Upper lobe of left lung (tissue), 6 donors: ENCODE data around the gene ANKRD23. TPM values are rescaled to one million over a fixed set of nuclear protein-coding genes. Genes with fewer than 3 reads are reported as not detected.
A peak's percentile ranks its signal among the peaks of the same experiment; 100 is the strongest.

Experiments
- ATAC-seq, 2 donors: fragments of 200-7000 bp; cut with Tn5 transposase; one replicate each; pipeline ENCODE4 v1.9.1; 2022; ENCODE audit warnings: mild to moderate bottlenecking in 2 of 2, moderate library complexity in 2 of 2; ENCODE audit not compliant: low FRiP score in 2 of 2
- DNase-seq, 2 donors: peaks; one replicate each; pipeline ENCODE4 v3.0.0-alpha.2; 2019 to 2020
- H3K27ac ChIP-seq, 4 donors: fragments of 200-600 bp; sonication (generic); one replicate each; pipeline ENCODE4 v1.5.1; 2016 to 2019
- H3K27me3 ChIP-seq, 4 donors: fragments of 200-600 bp; sonication (generic); one replicate each; pipeline ENCODE4 v1.5.1; 2017 to 2019
- H3K36me3 ChIP-seq, 4 donors: fragments of 200-600 bp; sonication (generic); one replicate each; pipeline ENCODE4 v1.5.1; 2016 to 2019
- H3K4me1 ChIP-seq, 4 donors: fragments of 200-600 bp; sonication (generic); one replicate each; pipeline ENCODE4 v1.5.1; 2018 to 2019
- H3K4me3 ChIP-seq, 4 donors: fragments of 200-600 bp; sonication (generic); one replicate each; pipeline ENCODE4 v1.5.1; 2017 to 2019; ENCODE audit warnings: mild to moderate bottlenecking in 2 of 4, moderate library complexity in 1 of 4
- H3K9me3 ChIP-seq, 4 donors: fragments of 200-600 bp; sonication (generic); one replicate each; pipeline ENCODE4 v1.5.1; 2018 to 2019
- EP300 ChIP-seq, 4 donors: sonication (generic); formaldehyde crosslinking; IDR thresholded peaks; one replicate each; pipeline ENCODE4 v1.5.1; 2017; ENCODE audit warnings: antibody characterized with exemption in 4 of 4, control low read depth in 2 of 4
- POLR2A ChIP-seq, 4 donors: fragments of 450-650 bp; IDR thresholded peaks; one replicate each; pipeline ENCODE4 v1.5.1; 2016 to 2017; ENCODE audit warnings: antibody characterized with exemption in 4 of 4, mild to moderate bottlenecking in 2 of 4
- POLR2AphosphoS5 ChIP-seq, 2 donors: sonication (generic); formaldehyde crosslinking; IDR thresholded peaks; one replicate each; pipeline ENCODE4 v1.5.1; 2017; ENCODE audit warnings: antibody characterized with exemption in 2 of 2
- WGBS, 2 donors: methylation state at CpG; one replicate each; pipeline ENCODE4 v1.1.5; 2017 to 2018; 5-methylcytosine and 5-hydroxymethylcytosine counted together
- total RNA-seq, 6 donors: library from RNA; depleted of rRNA in 4 of 6; stranded (reverse); fragments of >200 nt in 4 of 6; gene quantifications; one replicate each; pipeline versions ENCODE4 v1.1.0 to v1.2.1, GENCODE V29; 2016 to 2021
- TF ChIP-seq, protein P1 (sequence below), 6 experiments: fragments of 450-650 bp in 4 of 6; fragments of 200-600 bp in 2 of 6; sonication (generic) in 2 of 6; IDR thresholded peaks; one replicate each; pipeline ENCODE4 v1.5.1; 2016 to 2019; ENCODE audit warnings: antibody characterized with exemption in 6 of 6
- donor health status: DM: no; HTN: no; CAD: no; lungs with moderate emphysema.
- donor health status: DM: no; HTN: yes; CAD: no; lungs with severe emphysema.

The ANKRD23 gene
- total RNA-seq, 6 donors from 2014 or later, result 2.0 to 27.2 (median 2.8) TPM

GRCh38 chr2:96872591-96873349 lies 28.9 kb upstream of the ANKRD23 start:
- DNase-seq, result no peak
- H3K9me3 ChIP-seq, result no peaks in the 10 kb centered on the region
- peaks cover 0 to 8% (median 0%) of the 10 kb centered on the region in 4 donors for H3K27me3 ChIP-seq
- ATAC-seq, result no peak
- peak overlapping the region; percentile 12 to 78 (median 49) for H3K27ac ChIP-seq
- H3K4me3 ChIP-seq, result no peak overlapping the region
- no peaks in the 10 kb centered on the region for H3K36me3 ChIP-seq
- WGBS, 2 donors, result 74 to 79% methylated on average over 14 of the region's 14 CpGs
- peaks cover 37 to 46% (median 39%) of the 10 kb centered on the region in 4 donors for H3K4me1 ChIP-seq
- no peak for TF ChIP-seq POLR2A (IDR thresholded peaks at IDR 0.05)
- no peak for TF ChIP-seq POLR2AphosphoS5 (IDR thresholded peaks at IDR 0.05)
- no peak for TF ChIP-seq EP300 (IDR thresholded peaks at IDR 0.05)
- TF ChIP-seq, protein P1, sequence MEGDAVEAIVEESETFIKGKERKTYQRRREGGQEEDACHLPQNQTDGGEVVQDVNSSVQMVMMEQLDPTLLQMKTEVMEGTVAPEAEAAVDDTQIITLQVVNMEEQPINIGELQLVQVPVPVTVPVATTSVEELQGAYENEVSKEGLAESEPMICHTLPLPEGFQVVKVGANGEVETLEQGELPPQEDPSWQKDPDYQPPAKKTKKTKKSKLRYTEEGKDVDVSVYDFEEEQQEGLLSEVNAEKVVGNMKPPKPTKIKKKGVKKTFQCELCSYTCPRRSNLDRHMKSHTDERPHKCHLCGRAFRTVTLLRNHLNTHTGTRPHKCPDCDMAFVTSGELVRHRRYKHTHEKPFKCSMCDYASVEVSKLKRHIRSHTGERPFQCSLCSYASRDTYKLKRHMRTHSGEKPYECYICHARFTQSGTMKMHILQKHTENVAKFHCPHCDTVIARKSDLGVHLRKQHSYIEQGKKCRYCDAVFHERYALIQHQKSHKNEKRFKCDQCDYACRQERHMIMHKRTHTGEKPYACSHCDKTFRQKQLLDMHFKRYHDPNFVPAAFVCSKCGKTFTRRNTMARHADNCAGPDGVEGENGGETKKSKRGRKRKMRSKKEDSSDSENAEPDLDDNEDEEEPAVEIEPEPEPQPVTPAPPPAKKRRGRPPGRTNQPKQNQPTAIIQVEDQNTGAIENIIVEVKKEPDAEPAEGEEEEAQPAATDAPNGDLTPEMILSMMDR (IDR thresholded peaks at IDR 0.05), result no peak

DNA sequence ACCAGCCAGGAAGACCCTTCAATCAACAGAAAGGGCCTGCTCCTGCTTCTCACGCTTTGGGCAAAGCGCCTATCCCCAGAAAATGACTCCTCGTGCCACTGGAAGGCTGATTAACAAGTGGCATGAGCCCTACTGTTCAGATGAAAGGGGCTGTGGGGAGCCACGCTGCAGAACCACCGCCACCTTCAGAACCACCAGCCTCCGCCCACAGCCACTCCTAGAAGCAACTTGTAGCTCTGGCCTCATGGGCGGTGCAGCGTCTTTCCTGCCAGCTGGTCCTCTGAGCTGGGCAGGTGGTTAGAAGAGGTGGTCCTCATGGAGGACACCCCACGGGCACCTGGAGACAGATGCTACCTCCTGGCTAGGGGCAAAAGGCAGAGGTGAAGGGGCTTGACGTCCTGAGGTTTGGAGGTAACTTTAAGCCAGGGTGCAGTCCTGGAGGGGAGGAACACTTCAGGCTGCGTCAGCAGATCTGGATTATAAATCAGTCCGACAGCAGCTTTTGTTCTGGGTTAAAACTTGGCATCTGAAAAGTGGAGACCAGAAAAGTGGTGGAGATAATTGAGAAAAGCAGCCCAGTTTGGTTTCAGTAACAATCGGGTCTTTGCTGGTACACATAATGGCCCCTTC lies 26.9 kb upstream of the ANKRD23 start:
- Histone ChIP-seq H3K27ac (peak overlapping the region; percentile 87 to 98 (median 94)), H3K4me3 (peak overlapping the region; percentile 66 to 95 (median 92)), H3K27me3 (peaks cover 0 to 8% (median 0%) of the 10 kb centered on the region in 4 donors), H3K4me1 (peaks cover 57 to 66% (median 59%) of the 10 kb centered on the region in 4 donors), H3K36me3 (peaks cover 0 to 9% (median 4%) of the 10 kb centered on the region in 4 donors), H3K9me3 (no peaks in the 10 kb centered on the region)
- TF ChIP-seq EP300 (IDR thresholded peaks at IDR 0.05) (no peak), POLR2A (IDR thresholded peaks at IDR 0.05) (peak in 1 of 4 donors; percentile 6), POLR2AphosphoS5 (IDR thresholded peaks at IDR 0.05) (peak in 1 of 2 donors; percentile 19)
- TF ChIP-seq, protein P1 (IDR thresholded peaks at IDR 0.05), result no peak
- no peak for ATAC-seq
- WGBS, 2 donors, result 8 to 13% methylated on average over 5 to 13 of the region's 13 CpGs
- peak in 1 of 2 donors; percentile 73 for DNase-seq

GRCh38 chr2:96869822-96870625 lies 26.2 kb upstream of the ANKRD23 start, which contains the start of gene SEMA4C:
Gene SEMA4C, minus strand, starts transcription at chr2:96870080. Its CDS starts 2,194 bp downstream, at chr2:96867886.
- Histone ChIP-seq H3K9me3 (no peaks in the 10 kb centered on the region), H3K27me3 (peaks cover 0 to 8% (median 0%) of the 10 kb centered on the region in 4 donors), H3K4me3 (peak within 1 kb of the TSS; percentile 66 to 95 (median 92)), H3K4me1 (peaks cover 57 to 70% (median 61%) of the 10 kb centered on the region in 4 donors), H3K36me3 (peaks cover 5 to 16% (median 10%) of the 10 kb centered on the region in 4 donors), H3K27ac (peak within 1 kb of the TSS; percentile 87 to 98 (median 94))
- DNase-seq (peak; percentile 54 to 94), ATAC-seq (peak in 1 of 2 donors; percentile 66)
- 4 to 40% methylated on average over 1 to 38 of the region's 93 CpGs for WGBS, 2 donors
- peak; percentile 58 to 87 for TF ChIP-seq POLR2AphosphoS5 (IDR thresholded peaks at IDR 0.05)
- TF ChIP-seq, protein P1 (IDR thresholded peaks at IDR 0.05), result no peak
- peak in 2 of 4 donors; percentile 45 to 75 for TF ChIP-seq POLR2A (IDR thresholded peaks at IDR 0.05)
- TF ChIP-seq EP300 (IDR thresholded peaks at IDR 0.05), result no peak

- 0% methylated on average over 5 of the region's 64 CpGs; no CpG with 5 or more reads in 1 of the 2 donors for WGBS, 2 donors
- Histone ChIP-seq H3K4me3 (peak overlapping the region; percentile 66 to 95 (median 92)), H3K9me3 (no peaks in the 10 kb centered on the region), H3K27ac (peak overlapping the region; percentile 87 to 98 (median 94)), H3K36me3 (peaks cover 11 to 23% (median 17%) of the 10 kb centered on the region in 4 donors), H3K27me3 (peaks cover 0 to 8% (median 0%) of the 10 kb centered on the region in 4 donors), H3K4me1 (peaks cover 57 to 71% (median 59%) of the 10 kb centered on the region in 4 donors)
- TF ChIP-seq EP300 (IDR thresholded peaks at IDR 0.05) (no peak), POLR2AphosphoS5 (IDR thresholded peaks at IDR 0.05) (peak; percentile 9 to 58)
- TF ChIP-seq, protein P1 (IDR thresholded peaks at IDR 0.05), result peak in 1 of 6 experiments; percentile 33
- peak; percentile 75 to 92 for DNase-seq
- peak; percentile 19 to 60 for ATAC-seq
Measured at GRCh38 chr2:96869281-96869821, 25.5 kb upstream of the ANKRD23 start.
